Stimulated activated naive CD4-positive, alpha-beta T cell (primary cell): ENCODE data around the gene GINS3.

ENCODE experiments used
- DNase-seq, 6 experiments: peaks; one replicate each; lab custom pipeline; 2025; lab: John Stamatoyannopoulos, UW

The GINS3 gene

DNA sequence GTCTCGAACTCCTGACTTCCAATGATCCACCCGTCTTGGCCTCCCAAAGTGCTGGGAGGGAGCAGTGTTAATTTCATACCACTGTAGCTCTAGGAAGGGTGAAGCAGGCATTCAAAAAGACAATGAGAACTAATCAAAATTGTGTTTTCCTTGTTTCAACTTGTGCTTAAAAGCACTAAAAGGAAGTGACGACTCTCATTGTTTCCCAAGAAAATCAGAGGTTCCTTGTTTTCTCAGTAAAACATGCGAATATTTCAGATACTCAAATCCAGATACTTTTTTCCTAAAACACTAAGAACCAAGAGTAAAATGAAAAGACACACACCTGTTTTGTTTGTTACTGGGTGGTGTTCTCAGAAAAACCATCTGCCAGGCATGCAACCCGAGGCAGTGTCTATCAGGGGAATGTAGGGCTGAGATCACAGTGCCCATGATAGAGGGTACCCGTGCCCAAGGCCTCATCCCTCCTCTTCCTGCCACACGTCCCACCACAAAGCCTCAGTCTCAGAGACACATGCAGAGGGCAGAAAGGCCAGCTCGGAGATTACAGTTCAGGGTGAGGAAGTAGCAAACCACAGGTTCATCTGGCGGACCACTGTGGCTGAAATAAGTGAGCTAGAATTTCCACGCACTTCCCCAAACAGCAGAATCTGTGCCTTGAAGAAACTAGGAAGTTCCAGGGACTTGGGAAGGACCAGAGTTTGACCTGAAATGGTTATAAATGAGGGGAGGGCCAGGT lies 33.7 kb downstream of the GINS3 start:
- no peak for DNase-seq

GRCh38 chr16:58426966-58427365 lies 34.7 kb downstream of the GINS3 start:
- no peak for DNase-seq

- DNase-seq = no peak
Observed at GRCh38 chr16:58428621-58429542, 36.6 kb downstream of the GINS3 start.

- DNase-seq = no peak
Observed at GRCh38 chr16:58430718-58431117, 38.4 kb downstream of the GINS3 start.

GRCh38 chr16:58433569-58433951 lies 41.3 kb downstream of the GINS3 start:
- no peak for DNase-seq

DNA sequence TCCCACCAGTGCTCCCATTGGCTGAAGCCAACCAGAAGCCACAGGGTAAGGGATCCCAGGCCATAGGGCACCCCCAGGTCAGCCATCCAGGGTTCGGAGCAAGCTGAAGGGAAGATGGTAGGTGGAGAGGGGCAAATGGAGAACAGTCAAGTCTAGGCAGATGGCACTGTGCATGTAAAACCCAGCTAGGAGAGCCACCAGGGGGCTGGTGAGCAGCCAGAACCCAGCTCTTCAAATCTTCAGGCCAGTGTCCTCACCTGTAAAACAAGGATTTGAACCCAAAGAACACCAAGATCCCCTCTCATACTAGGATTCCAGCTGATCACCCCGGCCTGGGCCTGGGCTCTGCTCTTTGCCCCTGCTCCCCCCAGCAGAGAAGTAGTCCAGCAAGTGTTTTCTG lies 43.5 kb downstream of the GINS3 start:
- DNase-seq = no peak

GRCh38 chr16:58440131-58440530 lies 47.9 kb downstream of the GINS3 start:
- no peak for DNase-seq

DNA sequence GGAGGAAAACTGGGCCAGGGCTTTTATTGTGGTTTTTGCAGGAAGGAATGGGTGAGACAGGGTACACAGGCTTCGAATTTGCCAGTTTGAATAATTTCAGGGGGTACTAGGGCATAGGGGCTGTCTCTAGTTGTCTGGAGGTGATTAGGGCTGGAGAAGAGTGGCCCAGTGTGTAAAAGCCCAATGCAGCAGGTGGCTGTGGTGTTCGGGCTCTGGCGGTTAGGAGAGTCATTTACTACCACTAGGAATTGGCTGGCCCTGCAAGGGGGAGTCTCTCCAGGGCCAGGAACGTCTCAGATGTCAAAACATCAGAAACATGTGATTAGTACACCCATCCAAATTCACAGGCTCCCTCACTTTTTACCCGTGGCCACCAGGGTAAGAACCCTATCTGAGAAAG lies 50.3 kb downstream of the GINS3 start:
- DNase-seq = no peak

DNA sequence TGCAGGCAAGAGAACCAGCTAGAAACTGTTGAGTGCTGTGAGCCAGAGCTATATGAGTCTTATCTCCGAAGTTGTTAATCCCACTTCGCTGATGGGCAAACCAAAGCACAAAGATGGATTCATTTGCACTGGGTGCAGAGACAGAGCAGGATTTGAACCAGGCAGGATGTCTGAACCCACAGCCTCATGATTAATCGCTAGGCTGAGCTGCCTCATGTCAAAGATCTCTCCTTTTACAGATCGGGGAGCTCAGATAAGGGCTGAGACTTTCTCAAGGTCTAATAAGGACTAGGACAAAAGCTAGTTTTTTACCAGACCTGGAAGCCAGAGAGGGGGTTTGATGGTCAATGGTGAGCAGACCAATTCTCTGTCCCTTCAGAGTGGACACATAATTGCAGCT lies 51.5 kb downstream of the GINS3 start:
- DNase-seq = no peak

DNA sequence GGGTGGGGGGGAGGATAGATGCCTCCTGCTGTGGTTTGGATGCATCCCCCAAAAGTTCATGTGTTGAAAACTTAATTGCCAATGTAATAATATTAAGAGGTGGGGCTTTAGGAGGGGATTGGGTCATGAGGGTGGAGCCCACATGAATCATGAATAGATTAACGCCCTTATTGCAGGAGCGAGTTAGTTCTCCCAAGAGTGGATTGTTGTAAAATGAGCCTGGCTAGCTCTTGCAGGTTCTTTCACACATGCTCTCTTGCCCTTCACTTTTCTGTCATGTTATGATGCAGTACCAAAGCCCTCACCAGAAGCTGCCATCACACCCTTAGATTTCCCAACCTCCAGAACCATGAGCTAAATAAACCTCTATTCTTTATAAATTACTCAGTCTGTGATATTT lies 52.0 kb downstream of the GINS3 start:
- DNase-seq = no peak

GRCh38 chr16:58448890-58449289 lies 56.6 kb downstream of the GINS3 start:
- DNase-seq = no peak

DNA sequence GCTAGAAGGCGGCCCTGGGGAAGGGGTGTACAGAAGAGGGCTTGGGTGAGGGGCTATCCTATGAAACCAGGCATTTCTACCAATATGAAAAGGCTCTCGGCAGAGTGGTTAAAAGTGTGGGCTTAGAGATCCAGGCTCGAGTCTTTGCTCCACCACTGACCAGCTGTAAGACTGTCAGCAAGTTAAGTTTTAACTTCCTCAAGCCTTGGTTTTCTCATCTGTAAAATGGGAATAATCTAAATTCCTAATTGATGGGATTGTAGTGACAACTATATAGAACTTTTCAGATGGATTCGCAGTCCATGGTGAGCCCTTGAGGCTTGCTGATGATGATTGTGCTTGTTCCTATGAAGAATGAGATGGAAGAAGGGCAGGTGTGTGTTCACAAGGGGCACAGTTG lies 57.0 kb downstream of the GINS3 start:
- no peak for DNase-seq

- no peak for DNase-seq
Observed at GRCh38 chr16:58449768-58450167, 57.5 kb downstream of the GINS3 start.

DNA sequence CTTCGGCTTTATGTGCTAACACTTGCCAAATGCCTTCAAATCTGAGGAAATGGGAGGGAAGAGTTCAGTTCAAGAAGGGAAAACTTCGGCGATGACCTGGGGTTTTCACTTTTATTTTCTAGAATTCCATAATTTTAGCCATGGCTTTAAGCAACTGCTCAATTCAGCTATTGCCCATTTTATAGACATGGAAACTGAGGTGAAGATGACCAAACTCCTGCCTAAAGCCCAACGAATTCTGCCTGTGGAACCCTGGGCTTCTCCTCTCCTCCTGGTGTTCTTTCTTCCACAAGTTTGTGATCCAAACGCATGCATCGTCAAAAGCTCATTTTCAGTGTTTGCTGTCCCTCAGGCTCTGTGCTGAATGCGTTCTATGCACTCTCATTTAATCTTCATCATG lies 58.3 kb downstream of the GINS3 start:
- no peak for DNase-seq

GRCh38 chr16:58451265-58451689 lies 59.0 kb downstream of the GINS3 start:
- no peak for DNase-seq

DNA sequence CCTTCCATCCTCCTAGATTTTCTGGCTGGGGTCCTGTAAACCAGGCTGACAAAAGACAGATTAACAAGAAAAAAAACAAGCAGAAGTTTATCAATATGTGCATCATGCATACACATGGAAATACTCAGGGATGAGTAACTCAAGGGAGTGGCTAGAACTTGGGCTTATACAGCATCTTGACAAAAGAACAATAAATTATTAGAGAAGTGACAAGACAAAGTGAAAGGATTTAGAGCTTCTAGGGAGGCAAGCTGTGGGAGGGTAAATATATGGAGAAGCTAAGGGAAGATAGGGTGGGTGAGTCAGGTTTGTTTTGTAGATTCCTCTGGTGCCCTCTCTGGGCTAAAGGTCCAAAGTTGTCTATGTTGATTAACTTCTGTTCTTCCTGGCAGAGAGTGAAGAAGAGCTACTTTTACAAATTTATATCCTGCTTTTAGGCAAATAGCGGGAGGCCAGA lies 59.7 kb downstream of the GINS3 start:
- no peak for DNase-seq

GRCh38 chr16:58452640-58453039 lies 60.4 kb downstream of the GINS3 start:
- DNase-seq = no peak

- DNase-seq = no peak
Observed at GRCh38 chr16:58454178-58454577, 61.9 kb downstream of the GINS3 start.

DNA sequence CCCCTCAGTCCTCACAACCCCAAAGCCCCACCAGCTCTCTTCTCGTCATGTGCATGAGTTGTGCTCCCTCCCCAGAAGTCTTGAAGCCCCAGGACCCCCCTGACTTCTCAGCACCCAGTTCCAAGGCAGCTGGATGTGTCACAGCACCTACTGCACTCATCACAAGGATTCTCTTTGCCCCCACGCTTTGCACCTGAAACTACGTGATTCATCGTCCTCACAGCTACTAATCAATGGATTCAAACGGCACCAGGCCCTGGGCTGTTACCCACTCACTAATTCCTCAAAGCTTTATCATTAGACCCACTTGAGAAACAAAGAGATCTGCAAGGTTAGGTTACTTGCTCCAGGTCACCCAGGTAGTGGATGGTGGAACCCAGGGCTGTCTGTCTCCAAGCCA lies 62.6 kb downstream of the GINS3 start:
- no peak for DNase-seq
